Measurements from ENCODE around the gene AHDC1.
A peak's percentile ranks its signal among the peaks of the same experiment; 100 is the strongest.
"Not testable (repeated sequence)": the region's sequence is repeated elsewhere in the genome, so short reads cannot be mapped to it uniquely, and the experiment has no call there.

The AHDC1 gene

DNA sequence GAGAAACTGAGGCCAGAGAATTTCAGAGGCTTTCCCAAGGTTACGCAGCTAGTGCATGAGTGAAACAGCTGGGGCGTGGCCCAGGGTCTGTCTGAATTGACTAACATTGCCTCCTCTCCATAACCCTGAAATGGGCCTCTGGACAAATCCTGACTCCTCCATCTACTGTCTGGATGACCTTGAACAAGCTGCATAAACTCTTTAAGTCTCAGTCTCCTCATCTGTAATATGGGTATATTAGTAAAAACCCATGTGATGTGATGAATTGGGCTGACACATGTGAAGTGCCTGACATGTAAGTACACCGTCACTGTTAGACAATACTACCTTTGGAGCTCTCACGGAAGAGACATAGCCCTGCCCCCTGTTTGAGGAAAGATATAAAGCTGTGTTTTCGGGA, 43.4 kb upstream of the AHDC1 start:
- H3K27ac ChIP-seq = no peak overlapping the region
- TF ChIP-seq, protein P1, sequence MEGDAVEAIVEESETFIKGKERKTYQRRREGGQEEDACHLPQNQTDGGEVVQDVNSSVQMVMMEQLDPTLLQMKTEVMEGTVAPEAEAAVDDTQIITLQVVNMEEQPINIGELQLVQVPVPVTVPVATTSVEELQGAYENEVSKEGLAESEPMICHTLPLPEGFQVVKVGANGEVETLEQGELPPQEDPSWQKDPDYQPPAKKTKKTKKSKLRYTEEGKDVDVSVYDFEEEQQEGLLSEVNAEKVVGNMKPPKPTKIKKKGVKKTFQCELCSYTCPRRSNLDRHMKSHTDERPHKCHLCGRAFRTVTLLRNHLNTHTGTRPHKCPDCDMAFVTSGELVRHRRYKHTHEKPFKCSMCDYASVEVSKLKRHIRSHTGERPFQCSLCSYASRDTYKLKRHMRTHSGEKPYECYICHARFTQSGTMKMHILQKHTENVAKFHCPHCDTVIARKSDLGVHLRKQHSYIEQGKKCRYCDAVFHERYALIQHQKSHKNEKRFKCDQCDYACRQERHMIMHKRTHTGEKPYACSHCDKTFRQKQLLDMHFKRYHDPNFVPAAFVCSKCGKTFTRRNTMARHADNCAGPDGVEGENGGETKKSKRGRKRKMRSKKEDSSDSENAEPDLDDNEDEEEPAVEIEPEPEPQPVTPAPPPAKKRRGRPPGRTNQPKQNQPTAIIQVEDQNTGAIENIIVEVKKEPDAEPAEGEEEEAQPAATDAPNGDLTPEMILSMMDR (conservative IDR thresholded peaks at IDR 0.05) = no peak

DNA sequence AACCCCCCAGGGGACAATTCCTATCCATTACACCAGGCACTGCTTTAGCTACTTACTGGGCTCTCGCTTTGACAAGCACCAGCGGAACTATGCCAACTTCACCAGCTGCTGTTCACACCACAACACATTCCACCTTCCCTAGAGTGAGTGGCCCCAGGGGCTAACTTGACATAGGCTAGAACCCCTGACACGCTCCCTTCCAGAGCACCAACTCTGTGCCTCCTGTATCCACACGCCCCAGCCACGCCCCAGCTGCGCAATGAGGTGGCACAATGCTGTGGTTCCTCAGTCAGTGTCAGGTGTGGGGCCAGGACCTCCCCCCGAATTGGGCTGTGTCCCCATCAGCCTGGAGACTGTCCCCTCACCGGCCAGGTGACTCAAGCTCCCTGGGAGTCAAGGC, 42.7 kb upstream of the AHDC1 start:
- no peak overlapping the region for H3K27ac ChIP-seq
- TF ChIP-seq, protein P1 (conservative IDR thresholded peaks at IDR 0.05) = no peak

DNA sequence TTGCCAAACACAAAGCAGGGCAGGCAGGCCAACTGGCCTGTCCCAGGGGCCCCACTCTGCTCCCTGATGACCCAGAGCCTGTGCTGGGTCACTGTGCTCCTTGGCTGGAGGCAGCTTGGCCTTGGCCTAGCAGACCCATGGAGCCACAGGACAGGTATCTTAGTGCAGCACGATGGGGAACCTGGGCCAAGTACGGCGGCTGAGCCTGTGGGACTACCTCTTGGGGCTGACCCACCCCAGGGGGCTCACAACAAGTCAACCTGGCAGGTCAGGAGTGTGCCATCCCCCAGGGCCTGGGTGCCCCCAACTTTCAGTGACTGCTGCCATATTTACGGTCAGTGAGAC, 41.1 kb upstream of the AHDC1 start:
- TF ChIP-seq, protein P1 (conservative IDR thresholded peaks at IDR 0.05) = no peak
- no peak overlapping the region for H3K27ac ChIP-seq

DNA sequence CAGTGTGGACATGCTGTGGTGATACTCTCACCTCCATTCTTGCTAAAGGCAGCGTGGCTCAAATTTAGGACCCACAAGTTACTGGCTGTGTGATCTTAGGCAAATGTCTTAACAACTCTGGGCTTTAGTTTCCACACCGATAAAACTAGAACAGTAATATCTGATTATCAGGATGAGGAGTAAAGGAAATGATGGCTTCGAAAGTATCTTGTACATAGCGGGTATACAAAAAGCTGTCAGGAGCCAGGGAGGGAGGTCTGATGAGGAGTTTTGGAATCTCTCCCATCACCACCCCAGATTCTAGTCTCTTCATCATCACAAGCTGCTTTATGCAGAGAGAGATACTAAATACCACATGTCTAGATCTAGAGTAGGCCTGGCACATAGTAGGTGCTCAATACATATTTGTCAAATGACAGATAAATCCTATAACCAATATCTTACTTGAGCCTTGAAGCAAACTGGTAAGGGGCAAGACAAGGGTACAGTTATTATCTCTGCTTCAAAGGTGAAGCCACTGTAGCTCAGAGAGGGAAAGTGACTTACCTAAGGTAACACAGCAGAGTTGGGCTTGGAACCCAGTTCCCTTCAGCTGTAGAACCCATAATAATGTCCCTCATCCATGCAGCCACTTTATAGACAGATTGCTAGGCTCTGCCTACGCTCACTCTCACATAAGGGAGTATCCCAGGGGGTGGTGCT, 40.6 kb upstream of the AHDC1 start:
- H3K27ac ChIP-seq = no peak overlapping the region
- TF ChIP-seq, protein P1 (conservative IDR thresholded peaks at IDR 0.05) = no peak

DNA sequence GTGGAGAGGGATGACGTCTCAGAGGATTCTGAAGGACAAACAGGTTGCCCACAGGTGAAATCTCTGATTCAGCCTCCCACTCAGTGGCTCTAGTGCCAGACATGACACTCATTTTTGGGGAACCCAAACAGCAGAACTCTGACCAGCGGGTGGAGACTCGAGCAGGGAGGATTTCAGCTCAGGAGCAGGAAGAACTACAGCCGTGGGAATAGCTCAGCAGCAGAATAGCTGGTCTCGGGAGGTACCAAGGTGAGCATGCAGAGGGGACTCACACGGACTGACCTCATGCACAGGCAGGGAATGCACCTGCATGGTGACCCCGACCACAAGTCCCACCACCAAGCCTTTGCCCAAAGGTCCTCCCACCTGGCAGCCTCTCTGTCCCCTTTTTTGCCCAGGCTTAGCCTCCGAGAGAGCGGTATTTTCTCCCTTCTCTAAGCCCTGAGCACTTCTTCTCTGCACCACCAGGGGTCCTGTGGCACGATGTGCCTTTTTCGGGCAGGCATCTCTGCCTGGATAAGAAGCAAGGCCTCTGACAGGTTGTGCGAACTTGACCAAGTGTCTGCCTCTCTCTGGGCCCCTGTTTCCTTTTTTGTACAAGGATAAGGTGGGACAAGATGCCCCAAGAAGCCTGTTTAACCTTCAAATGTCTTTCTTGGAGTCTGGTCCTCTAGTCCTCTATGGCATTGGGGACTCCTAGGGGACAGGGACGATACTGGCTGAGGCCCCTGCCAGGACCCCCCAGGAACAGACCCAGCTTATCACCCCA, 39.8 kb upstream of the AHDC1 start:
- TF ChIP-seq, protein P1 (conservative IDR thresholded peaks at IDR 0.05) = peak; percentile 81
- no peak overlapping the region for H3K27ac ChIP-seq

DNA sequence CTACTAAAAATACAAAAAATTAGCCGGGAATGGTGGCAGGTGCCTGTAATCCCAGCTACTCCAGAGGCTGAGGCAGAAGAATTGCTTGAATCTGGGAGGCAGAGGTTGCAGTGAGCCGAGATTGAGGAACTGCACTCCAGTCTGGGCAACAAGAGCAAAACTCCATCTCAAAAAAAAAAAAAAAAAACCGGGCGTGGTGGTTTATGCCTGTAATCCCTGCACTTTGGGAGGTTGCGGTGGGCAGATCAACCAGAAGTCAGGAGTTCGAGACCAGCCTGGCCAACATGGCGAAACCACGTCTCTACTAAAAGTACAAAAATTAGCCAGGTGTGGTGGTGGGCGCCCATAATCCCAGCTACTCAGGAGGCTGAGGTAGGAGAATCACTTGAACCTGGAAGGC, 36.6 kb upstream of the AHDC1 start:
- H3K27ac ChIP-seq = not testable (repeated sequence)

DNA sequence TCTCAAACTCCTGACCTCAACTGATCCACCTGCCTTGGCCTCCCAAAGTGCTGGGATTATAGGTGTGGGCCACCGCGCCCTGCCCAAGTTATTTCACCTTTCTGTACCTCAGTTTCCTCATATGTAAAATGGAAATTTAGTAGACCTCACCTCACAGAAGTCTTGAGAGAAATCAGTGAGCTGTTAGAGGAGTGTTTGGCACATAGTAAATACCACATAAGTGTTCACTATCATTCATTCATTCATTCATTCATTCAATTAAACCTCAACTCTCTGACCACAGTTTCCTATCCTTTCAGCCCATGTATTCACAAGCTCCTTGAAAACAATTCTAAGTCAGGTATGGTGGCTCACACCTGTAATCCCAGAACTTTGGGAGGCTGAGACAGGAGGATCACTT, 34.9 kb upstream of the AHDC1 start:
- TF ChIP-seq, protein P1 (conservative IDR thresholded peaks at IDR 0.05) = no peak
- H3K27ac ChIP-seq = no peak overlapping the region
